ENCODE results near the gene OCSTAMP.

OCSTAMP gene

GRCh38 chr20:46543033-46543432 is 7.4 kb downstream of the OCSTAMP start:
- H3K4me3 ChIP-seq (replicated peaks; ENCODE audit: low read depth, low read length), result no peak overlapping the region
- no peak for TF ChIP-seq CTCF (IDR thresholded peaks at IDR 0.05; ENCODE audit: low read length, missing control alignments)
- no peak for DNase-seq (ENCODE audit: low read depth)

- no peak for TF ChIP-seq CTCF (IDR thresholded peaks at IDR 0.05; ENCODE audit: low read length, missing control alignments)
Measured at GRCh38 chr20:46541229-46541935, 9.1 kb downstream of the OCSTAMP start.

GRCh38 chr20:46539113-46539512 is 11.3 kb downstream of the OCSTAMP start:
- H3K4me3 ChIP-seq (replicated peaks; ENCODE audit: low read depth, low read length), result no peak overlapping the region
- TF ChIP-seq CTCF (IDR thresholded peaks at IDR 0.05; ENCODE audit: low read length, missing control alignments), result peak; percentile 5
- no peak for DNase-seq (ENCODE audit: low read depth)

More at GRCh38 chr20:46541229-46541935, 9.1 kb downstream of the OCSTAMP start:
- H3K4me3 ChIP-seq (replicated peaks; ENCODE audit: low read depth, low read length), result no peak overlapping the region
- DNase-seq (ENCODE audit: low read depth), result no peak

DNA sequence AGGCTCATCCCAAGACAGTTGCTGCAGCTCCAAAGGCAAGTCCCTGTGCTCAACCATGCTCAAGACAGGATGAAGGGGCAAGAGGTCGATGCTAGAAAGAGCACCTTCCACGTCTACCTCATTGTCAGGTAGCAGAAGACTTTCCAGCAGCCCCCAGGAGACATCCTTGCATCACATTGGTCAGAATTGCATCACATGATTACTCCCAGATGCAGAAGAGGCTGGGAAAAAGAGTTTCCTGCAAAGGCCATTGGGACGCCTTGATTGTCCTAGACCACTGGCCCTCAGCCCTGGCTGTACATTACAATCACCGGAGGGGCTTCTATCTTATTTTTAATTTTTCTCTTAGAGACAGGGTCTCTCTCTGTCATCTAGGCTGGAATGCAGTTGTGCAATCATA is 19.8 kb downstream of the OCSTAMP start:
- H3K4me3 ChIP-seq (replicated peaks; ENCODE audit: low read depth, low read length), result no peak overlapping the region
- TF ChIP-seq CTCF (IDR thresholded peaks at IDR 0.05; ENCODE audit: low read length, missing control alignments), result no peak
- DNase-seq (ENCODE audit: low read depth), result no peak

DNA sequence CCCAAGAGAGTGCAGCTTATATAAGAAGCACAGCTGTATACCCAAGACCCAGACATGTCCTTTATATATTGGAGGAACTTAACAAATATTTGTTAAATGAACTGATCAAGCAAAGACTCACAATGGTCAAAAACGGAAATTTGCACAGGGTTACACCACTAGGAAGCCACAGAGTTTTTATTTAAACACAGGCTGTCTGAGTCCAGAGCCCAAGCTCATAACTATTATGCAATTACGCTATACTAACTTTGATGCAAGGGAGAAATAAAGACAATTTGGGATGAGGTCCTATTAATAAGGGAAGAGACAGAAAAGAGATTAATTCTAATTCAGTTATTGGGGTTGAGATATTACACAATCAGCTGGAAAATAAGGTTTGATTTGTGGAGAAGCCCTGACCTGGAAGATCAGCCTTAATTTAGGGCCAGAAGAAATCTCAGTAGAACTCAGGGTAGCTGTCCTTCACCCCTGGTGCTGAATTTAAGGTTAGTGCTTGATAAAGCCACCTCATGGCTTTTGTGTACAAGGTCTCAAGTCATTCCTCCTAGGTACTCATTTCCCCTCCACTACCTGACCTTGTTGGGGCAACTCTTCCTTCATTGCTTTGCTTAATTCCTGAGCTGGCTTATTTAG is 26.6 kb downstream of the OCSTAMP start:
- no peak overlapping the region for H3K4me3 ChIP-seq (replicated peaks; ENCODE audit: low read depth, low read length)
- DNase-seq (ENCODE audit: low read depth), result peak; percentile 25
- TF ChIP-seq CTCF (IDR thresholded peaks at IDR 0.05; ENCODE audit: low read length, missing control alignments), result no peak

DNA sequence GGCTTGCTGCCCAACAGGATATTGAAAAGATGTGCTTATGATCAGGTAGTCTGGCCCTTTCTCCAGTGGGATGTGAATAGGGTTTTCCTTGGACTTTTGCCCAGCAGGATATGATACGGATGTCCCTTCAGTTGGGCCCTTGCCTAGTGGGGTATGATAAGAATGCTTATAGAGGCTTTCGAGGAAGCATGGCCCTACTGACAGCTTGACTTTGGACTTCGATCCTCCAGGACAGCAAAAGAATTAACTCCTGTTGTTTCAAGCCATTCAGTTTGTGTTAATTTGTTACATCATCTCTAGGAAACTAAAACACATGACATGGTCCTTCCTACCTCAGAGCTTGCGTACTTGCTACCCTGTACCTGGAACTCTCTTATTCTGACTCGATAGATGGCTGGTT is 27.3 kb downstream of the OCSTAMP start:
- no peak for DNase-seq (ENCODE audit: low read depth)
- no peak for TF ChIP-seq CTCF (IDR thresholded peaks at IDR 0.05; ENCODE audit: low read length, missing control alignments)
- no peak overlapping the region for H3K4me3 ChIP-seq (replicated peaks; ENCODE audit: low read depth, low read length)
